H1 (cell line): ENCODE results near the gene ZNF761. TPM values are rescaled to one million over a fixed set of nuclear protein-coding genes. Genes with fewer than 3 reads are reported as not detected.
A peak's percentile ranks its signal among the peaks of the same experiment; 100 is the strongest.

Experiments
- CTCF ChIA-PET: fragments of 300-600 bp; sonication (Branson Sonifier 250); formaldehyde crosslinking; loops from one replicate; lab custom pipeline; 2021; ENCODE audit not compliant: partially characterized antibody; lab: Charles Lee
- POLR2A ChIA-PET: fragments of 300-600 bp; sonication (Branson Sonifier 250); formaldehyde crosslinking; loops from one replicate; lab custom pipeline; 2021; ENCODE audit warnings: inconsistent platforms; ENCODE audit not compliant: partially characterized antibody; lab: Charles Lee
- DNase-seq, 2 experiments: peaks; one replicate each; pipeline versions ENCODE4 v3.0.0 to v3.0.0-alpha.2; 2010 to 2022; ENCODE audit warnings: low spot score in 2 of 2, low read depth in 1 of 2, mixed read lengths in 1 of 2
- FAIRE-seq: peaks from 2 replicates; lab custom pipeline; 2011; peaks lifted over from hg19 to GRCh38; lab: Jason Lieb, UNC
- H2AFZ ChIP-seq: 2 replicates; pipeline ENCODE4 v1.8.1; 2012; ENCODE audit warnings: low read length, inconsistent platforms
- H2AK5ac ChIP-seq: 2 replicates; pipeline ENCODE4 v1.6.1; 2013; ENCODE audit warnings: low read depth, low read length
- H2BK120ac ChIP-seq: replicated peaks from 2 replicates; pipeline ENCODE3; 2013; ENCODE audit warnings: low read depth, low read length, inconsistent platforms
- H2BK12ac ChIP-seq: 2 replicates; pipeline ENCODE4 v1.6.1; 2013; ENCODE audit warnings: low read depth, low read length
- H2BK15ac ChIP-seq: 2 replicates; pipeline ENCODE4 v1.6.1; 2013; ENCODE audit warnings: low read length
- H2BK20ac ChIP-seq: 2 replicates; pipeline ENCODE4 v1.6.1; 2013; ENCODE audit warnings: low read length
- H2BK5ac ChIP-seq: 2 replicates; pipeline ENCODE4 v1.6.1; 2013; ENCODE audit warnings: low read depth, low read length
- H3K14ac ChIP-seq: 2 replicates; pipeline ENCODE4 v1.6.1; 2013; ENCODE audit warnings: inconsistent platforms; ENCODE audit not compliant: insufficient read length
- H3K18ac ChIP-seq: 2 replicates; pipeline ENCODE4 v1.6.1; 2013; ENCODE audit warnings: low read length; ENCODE audit errors: extremely low read depth
- H3K23ac ChIP-seq: 2 replicates; pipeline ENCODE4 v1.6.1; 2013; ENCODE audit warnings: inconsistent platforms; ENCODE audit not compliant: insufficient read length
- H3K23me2 ChIP-seq: 2 replicates; pipeline ENCODE4 v1.6.1; 2013; ENCODE audit warnings: low read depth, low read length
- H3K27ac ChIP-seq: 2 replicates; pipeline ENCODE4 v1.6.1; 2011; ENCODE audit warnings: low read depth, low read length, inconsistent platforms
- H3K27me3 ChIP-seq, 4 experiments: replicated peaks in 1 of 4; 1 replicate in 1 of 4; 2 replicates in 3 of 4; pipeline versions ENCODE4 v1.6.1 to v1.8.1; 2011 to 2013; ENCODE audit warnings: low read length in 3 of 4, mild to moderate bottlenecking in 3 of 4, inconsistent platforms in 2 of 4, mixed read lengths in 2 of 4, moderate library complexity in 1 of 4; ENCODE audit not compliant: control insufficient read depth in 3 of 4, insufficient read depth in 3 of 4; ENCODE audit errors: extremely low read depth in 1 of 4
- H3K36me3 ChIP-seq, 4 experiments: 2 replicates each; pipeline versions ENCODE4 v1.6.1 to v1.8.1; 2011 to 2013; ENCODE audit warnings: mild to moderate bottlenecking in 4 of 4, low read length in 3 of 4, moderate library complexity in 2 of 4, control low read depth in 1 of 4, inconsistent platforms in 1 of 4; ENCODE audit not compliant: insufficient read depth in 4 of 4, control insufficient read depth in 2 of 4
- H3K4ac ChIP-seq: replicated peaks from 2 replicates; pipeline ENCODE3; 2013; ENCODE audit warnings: low read length, low read depth, mixed read lengths, inconsistent platforms; ENCODE audit not compliant: insufficient read length
- H3K4me1 ChIP-seq, 4 experiments: replicated peaks in 1 of 4; 1 replicate in 1 of 4; 2 replicates in 3 of 4; pipeline versions ENCODE4 v1.6.1 to v1.8.1; 2011 to 2013; ENCODE audit warnings: low read length in 3 of 4, inconsistent platforms in 2 of 4, mixed read lengths in 1 of 4; ENCODE audit not compliant: insufficient read depth in 4 of 4, control insufficient read depth in 3 of 4
- H3K4me2 ChIP-seq, 2 experiments: 2 replicates each; pipeline versions ENCODE4 v1.6.1 to v1.8.1; 2011 to 2013; ENCODE audit warnings: low read depth in 2 of 2, low read length in 2 of 2, control low read depth in 1 of 2, inconsistent platforms in 1 of 2, mild to moderate bottlenecking in 1 of 2; ENCODE audit not compliant: insufficient read depth in 1 of 2
- H3K4me3 ChIP-seq, 4 experiments: fragments of 200-600, 300-600 bp in 1 of 4; sonication (generic), shearing (Covaris generic), sonication (Bioruptor Twin) in 1 of 4; 2 replicates each; pipeline versions ENCODE4 v1.5.1 to v1.8.1; 2011 to 2016; ENCODE audit warnings: low read length in 4 of 4, low read depth in 3 of 4, control low read depth in 2 of 4, inconsistent platforms in 2 of 4, mild to moderate bottlenecking in 2 of 4, mixed read lengths in 1 of 4, moderate library complexity in 1 of 4; ENCODE audit not compliant: insufficient read depth in 2 of 4; ENCODE audit errors: extremely low read depth in 1 of 4
- H3K56ac ChIP-seq: replicated peaks from 2 replicates; pipeline ENCODE3; 2013; ENCODE audit warnings: low read depth, mild to moderate bottlenecking, mixed read lengths, low read length, inconsistent platforms; ENCODE audit not compliant: insufficient read length
- H3K79me1 ChIP-seq: 2 replicates; pipeline ENCODE4 v1.6.1; 2013; ENCODE audit warnings: low read depth, low read length, control low read depth
- H3K79me2 ChIP-seq, 2 experiments: 2 replicates each; pipeline versions ENCODE4 v1.6.1 to v1.8.1; 2012 to 2013; ENCODE audit warnings: low read length in 2 of 2, mild to moderate bottlenecking in 2 of 2, inconsistent platforms in 1 of 2; ENCODE audit not compliant: insufficient read depth in 2 of 2, control insufficient read depth in 1 of 2
- H3K9ac ChIP-seq, 4 experiments: replicated peaks in 1 of 4; 1 replicate in 1 of 4; 2 replicates in 3 of 4; pipeline versions ENCODE4 v1.6.1 to v1.8.1; 2011 to 2013; ENCODE audit warnings: low read depth in 3 of 4, low read length in 3 of 4, control low read depth in 2 of 4, mild to moderate bottlenecking in 2 of 4, moderate library complexity in 2 of 4, inconsistent platforms in 1 of 4; ENCODE audit errors: extremely low read depth in 1 of 4
- H3K9me3 ChIP-seq, 2 experiments: 2 replicates each; pipeline versions ENCODE4 v1.6.1 to v1.8.1; 2012 to 2013; ENCODE audit warnings: mild to moderate bottlenecking in 2 of 2, moderate library complexity in 2 of 2, control low read depth in 1 of 2, inconsistent platforms in 1 of 2, low read depth in 1 of 2, low read length in 1 of 2, mixed read lengths in 1 of 2; ENCODE audit not compliant: insufficient read depth in 2 of 2
- H4K20me1 ChIP-seq, 2 experiments: replicated peaks in 1 of 2; 2 replicates each; pipeline versions ENCODE3 to v1.8.1; 2011 to 2013; ENCODE audit warnings: inconsistent platforms in 2 of 2, low read length in 2 of 2, mild to moderate bottlenecking in 1 of 2; ENCODE audit not compliant: insufficient read depth in 2 of 2, control insufficient read depth in 1 of 2
- H4K5ac ChIP-seq: 2 replicates; pipeline ENCODE4 v1.6.1; 2013; ENCODE audit warnings: low read length, low read depth, mixed read lengths, inconsistent platforms; ENCODE audit not compliant: insufficient read length
- H4K8ac ChIP-seq: 2 replicates; pipeline ENCODE4 v1.8.0; 2013; ENCODE audit warnings: mild to moderate bottlenecking, moderate library complexity, low read length, inconsistent platforms; ENCODE audit not compliant: insufficient read depth; ENCODE audit errors: extremely low read depth
- H4K91ac ChIP-seq: replicated peaks from 2 replicates; pipeline ENCODE3; 2013; ENCODE audit warnings: low read length, mixed read lengths, inconsistent platforms; ENCODE audit not compliant: insufficient read length
- BACH1 ChIP-seq: IDR thresholded peaks from 2 replicates; pipeline ENCODE4 v1.6.1; 2012; ENCODE audit warnings: low read length, improper control_type of control experiment
- CHD2 ChIP-seq: IDR thresholded peaks from 2 replicates; pipeline ENCODE4 v1.6.1; 2012; ENCODE audit warnings: low read length, improper control_type of control experiment
- EP300 ChIP-seq, 2 experiments: IDR thresholded peaks; 1 replicate in 1 of 2; 2 replicates in 1 of 2; pipeline ENCODE4 v1.6.1; 2011 to 2012; ENCODE audit warnings: low read depth in 2 of 2, low read length in 2 of 2, mild to moderate bottlenecking in 2 of 2, borderline replicate concordance in 1 of 2, inconsistent platforms in 1 of 2, moderate library complexity in 1 of 2
- KDM5A ChIP-seq: fragments of 200-600 bp; IDR thresholded peaks from 2 replicates; pipeline ENCODE4 v1.7.1; 2012; ENCODE audit warnings: mild to moderate bottlenecking, low read length, inconsistent platforms, mixed read lengths
- RBBP5 ChIP-seq: IDR thresholded peaks from 2 replicates; pipeline ENCODE4 v1.7.1; 2012; ENCODE audit warnings: low read depth, mild to moderate bottlenecking, inconsistent platforms, low read length, moderate library complexity, borderline replicate concordance
- RXRA ChIP-seq: IDR thresholded peaks from 2 replicates; pipeline ENCODE4 v1.6.1; 2011; ENCODE audit warnings: low read depth, mild to moderate bottlenecking, low read length, moderate library complexity; ENCODE audit not compliant: insufficient read depth
- SAP30 ChIP-seq: fragments of 300-600 bp; sonication (generic); IDR thresholded peaks from 2 replicates; pipeline ENCODE4 v1.7.1; 2012; ENCODE audit warnings: low read length, moderate library complexity, mild to moderate bottlenecking, inconsistent platforms; ENCODE audit not compliant: insufficient read depth, insufficient replicate concordance
- SIX5 ChIP-seq: IDR thresholded peaks from 2 replicates; pipeline ENCODE4 v1.6.1; 2011; ENCODE audit warnings: mild to moderate bottlenecking, low read depth, low read length
- SP1 ChIP-seq: IDR thresholded peaks from 2 replicates; pipeline ENCODE4 v1.6.1; 2011; ENCODE audit warnings: low read depth, low read length
- SP4 ChIP-seq: IDR thresholded peaks from 2 replicates; pipeline ENCODE4 v1.6.1; 2012; ENCODE audit warnings: low read length, inconsistent platforms
- WGBS, 2 experiments: shearing (Covaris generic) in 1 of 2; methylation state at CpG; one replicate each; pipeline versions ENCODE4 v1.1.6 to v1.1.7; 2013 to 2015; ENCODE audit warnings: low lambda C conversion rate in 2 of 2, mixed read lengths in 2 of 2, inconsistent platforms in 1 of 2, low coverage in 1 of 2, missing lambda C conversion rate in 1 of 2; ENCODE audit not compliant: insufficient replicate concordance in 2 of 2, insufficient coverage in 1 of 2, insufficient read length in 1 of 2; ENCODE audit errors: extremely low coverage in 1 of 2, missing lambda C conversion rate in 1 of 2; 5-methylcytosine and 5-hydroxymethylcytosine counted together
- polyA plus RNA-seq, 7 experiments: library from polyadenylated mRNA; depleted of rRNA in 3 of 7; stranded (reverse) in 5 of 7; unstranded in 2 of 7; fragments of >200 nt in 5 of 7; fragments of 200-250 nt in 2 of 7; gene quantifications; 1 replicate in 5 of 7; 2 replicates in 1 of 7; 4 replicates in 1 of 7; pipeline versions ENCODE4 v1.2.1 to v1.2.3, GENCODE V29; 2011 to 2013; ENCODE audit warnings: missing spikeins in 2 of 7, mixed read lengths in 2 of 7
- total RNA-seq: library from RNA; stranded (reverse); fragmentation: NEBNext Ultra II Directional; extraction: Animal tissue kit (Norgen Biotek cat#: 25700); gene quantifications from 2 replicates; pipeline ENCODE4 v1.2.1, GENCODE V29; 2021
- TF ChIP-seq, protein P1 (sequence below): IDR thresholded peaks from 2 replicates; pipeline ENCODE4 v1.6.1; 2011; ENCODE audit warnings: low read depth, mild to moderate bottlenecking, low read length; ENCODE audit not compliant: insufficient read depth

The ZNF761 gene
- total and polyA plus RNA-seq, 2 of the 8 experiments (the other 6 are each of a cell fraction or from before 2014, with no cell fraction given): 11.1 to 25.1 TPM

DNA sequence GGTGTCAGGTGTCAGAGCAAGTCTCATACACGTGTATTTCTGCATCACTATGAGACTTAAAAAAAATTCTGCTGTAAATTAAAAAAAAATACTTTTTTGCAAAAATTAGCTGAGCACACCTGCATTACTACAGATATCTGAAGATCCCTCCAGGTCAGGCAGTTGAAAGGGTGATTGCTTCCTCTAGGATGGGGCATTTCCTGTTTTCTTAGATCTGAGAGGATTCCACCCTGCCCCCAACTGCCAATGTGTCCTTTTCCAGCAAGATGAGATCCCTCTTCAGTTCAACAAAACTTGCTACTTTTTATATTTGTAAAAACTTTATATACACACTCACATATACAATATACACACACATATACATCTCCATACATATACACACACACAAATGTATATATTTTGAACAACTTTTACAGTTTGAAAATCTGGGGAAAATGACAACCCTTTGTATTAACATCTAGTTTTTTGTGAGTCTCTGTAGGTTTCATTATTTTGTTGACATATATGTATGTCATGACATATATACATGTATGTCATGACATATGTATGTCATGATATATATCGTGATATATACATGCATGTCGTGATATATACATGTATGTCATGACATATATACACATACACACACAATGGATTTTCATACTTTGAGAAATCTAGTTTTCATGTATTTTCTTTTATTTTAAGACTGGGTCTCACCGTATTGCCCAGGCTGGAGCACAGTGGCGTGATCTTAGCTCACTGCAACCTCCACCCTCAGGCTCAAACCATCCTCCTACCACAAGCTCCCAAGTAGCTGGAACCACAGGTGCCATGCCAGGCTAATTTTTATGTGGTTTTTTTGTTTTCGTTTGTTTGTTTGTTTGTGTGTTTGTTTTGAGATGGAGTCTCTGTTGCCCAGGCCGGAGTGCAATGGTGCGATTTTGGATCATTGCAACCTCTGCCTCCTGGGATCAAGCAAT lies 53.5 kb downstream of the ZNF761 start:
- no peak overlapping the region for H2BK15ac ChIP-seq
- no peak overlapping the region for H3K4ac ChIP-seq
- H3K4me3 ChIP-seq: no peak overlapping the region
- no peaks in the 10 kb centered on the region for H3K23me2 ChIP-seq
- H3K9ac ChIP-seq: no peak overlapping the region
- no peaks in the 10 kb centered on the region for H4K20me1 ChIP-seq
- no peak overlapping the region for H4K5ac ChIP-seq
- no peak overlapping the region for H2AK5ac ChIP-seq
- no peak for DNase-seq
- H3K14ac ChIP-seq: no peak overlapping the region
- no peak overlapping the region for H3K18ac ChIP-seq
- H2BK20ac ChIP-seq: no peak overlapping the region
- H3K4me1 ChIP-seq: no peaks in the 10 kb centered on the region
- no peak overlapping the region for H2BK12ac ChIP-seq
- H3K79me1 ChIP-seq: no peaks in the 10 kb centered on the region
- H4K8ac ChIP-seq: no peak overlapping the region
- peaks cover 0 to 5% of the 10 kb centered on the region in 2 experiments; a peak in 1 of 4 replicates for H3K79me2 ChIP-seq
- no peak overlapping the region for H3K56ac ChIP-seq
- ChIA-PET POLR2A (interaction anchor here (1.3 to 1.8 kb wide), 4 partner anchors 11 to 47 kb away, joined by 3 to 5 read pairs (median 4); no protein-coding TSS in a partner anchor), CTCF (interaction anchor here (0.9 kb wide), 1 partner anchor 27 kb away, joined by 3 read pairs; no protein-coding TSS in a partner anchor)
- no peak overlapping the region for H3K27ac ChIP-seq
- no peak overlapping the region for H2AFZ ChIP-seq
- H3K23ac ChIP-seq: no peak overlapping the region
- no peak for FAIRE-seq
- H3K9me3 ChIP-seq: peaks cover 14 to 17% of the 10 kb centered on the region in 2 experiments
- H4K91ac ChIP-seq: no peak overlapping the region
- no peak overlapping the region for H2BK120ac ChIP-seq
- H3K27me3 ChIP-seq: no peaks in the 10 kb centered on the region
- H3K36me3 ChIP-seq: peaks cover 0 to 61% (median 20%) of the 10 kb centered on the region in 4 experiments; a peak in 6 of 8 replicates
- no peak overlapping the region for H2BK5ac ChIP-seq
- 79% methylated on average over 8 of the region's 8 CpGs; no CpG with 5 or more reads in 1 of the 2 experiments for WGBS, 2 experiments
- no peak overlapping the region for H3K4me2 ChIP-seq
- 0 out of 2 replicates have a peak, but pooled peaks have one; percentile 8 for TF ChIP-seq SP1
- TF ChIP-seq SAP30: no peak
- peak; percentile 95 for TF ChIP-seq BACH1
- TF ChIP-seq RXRA: no peak
- TF ChIP-seq CHD2: 0 out of 2 replicates have a peak, but pooled peaks have one; percentile 68
- TF ChIP-seq EP300 (IDR thresholded peaks at IDR 0.05; ENCODE audit: borderline replicate concordance in 1 of 2, low read depth in 2 of 2, low read length in 2 of 2): no peak
- no peak for TF ChIP-seq KDM5A
- no peak for TF ChIP-seq SIX5
- no peak for TF ChIP-seq RBBP5
- TF ChIP-seq, protein P1, sequence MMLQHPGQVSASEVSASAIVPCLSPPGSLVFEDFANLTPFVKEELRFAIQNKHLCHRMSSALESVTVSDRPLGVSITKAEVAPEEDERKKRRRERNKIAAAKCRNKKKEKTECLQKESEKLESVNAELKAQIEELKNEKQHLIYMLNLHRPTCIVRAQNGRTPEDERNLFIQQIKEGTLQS: no peak
- TF ChIP-seq SP4: no peak
